ENCODE data around the gene CENPP.

CENPP gene

DNA sequence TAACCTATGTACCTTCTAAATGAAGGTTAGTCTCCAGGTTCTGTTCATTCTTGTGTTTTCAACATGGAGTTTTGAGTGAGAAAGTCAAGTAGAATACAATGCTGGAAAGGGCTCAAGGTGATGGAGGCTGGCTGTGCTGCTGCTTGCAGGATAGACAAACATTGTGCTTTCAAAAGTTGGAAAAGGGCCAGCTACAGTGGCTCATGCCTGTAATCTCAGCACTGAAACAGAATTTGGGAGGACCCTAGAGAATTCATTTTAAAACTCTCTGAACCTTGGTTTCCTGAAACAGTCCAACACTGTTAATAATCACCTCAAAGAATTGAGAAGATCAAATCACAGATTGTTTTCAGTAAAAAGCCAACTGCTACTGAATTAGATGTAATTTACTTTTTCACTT, 16.9 kb upstream of the CENPP start:
- in situ Hi-C loops (cut with MboI; ENCODE audit: low pct_unique_long_range_greater_than_20kb, low sequenced_read_pairs) = loop anchor here (25.0 kb wide), 1 partner anchor 97 kb away; no protein-coding TSS in a partner anchor
- DNase-seq = no peak

DNA sequence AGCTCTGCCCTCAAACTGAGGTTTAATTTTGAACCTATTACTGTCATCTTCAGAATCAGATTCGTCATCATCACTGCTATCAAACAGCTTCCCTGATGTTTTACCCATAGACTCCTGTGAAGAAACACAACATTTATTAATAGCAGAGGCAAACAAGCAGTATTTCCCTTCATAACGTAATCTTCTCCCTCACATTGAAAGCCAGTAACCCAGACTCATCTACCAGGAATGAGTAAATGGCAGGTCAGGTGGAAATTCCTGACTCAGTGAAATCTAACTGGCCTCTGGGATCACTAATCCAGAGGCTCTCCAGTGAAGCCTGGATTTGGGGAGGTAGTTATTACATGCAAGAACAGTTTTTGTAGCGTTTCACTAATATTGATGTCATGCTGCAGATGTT, 15.2 kb upstream of the CENPP start:
- DNase-seq = no peak
- in situ Hi-C loops (cut with MboI; ENCODE audit: low pct_unique_long_range_greater_than_20kb, low sequenced_read_pairs) = loop anchor here (25.0 kb wide), 1 partner anchor 98 kb away; no protein-coding TSS in a partner anchor

DNA sequence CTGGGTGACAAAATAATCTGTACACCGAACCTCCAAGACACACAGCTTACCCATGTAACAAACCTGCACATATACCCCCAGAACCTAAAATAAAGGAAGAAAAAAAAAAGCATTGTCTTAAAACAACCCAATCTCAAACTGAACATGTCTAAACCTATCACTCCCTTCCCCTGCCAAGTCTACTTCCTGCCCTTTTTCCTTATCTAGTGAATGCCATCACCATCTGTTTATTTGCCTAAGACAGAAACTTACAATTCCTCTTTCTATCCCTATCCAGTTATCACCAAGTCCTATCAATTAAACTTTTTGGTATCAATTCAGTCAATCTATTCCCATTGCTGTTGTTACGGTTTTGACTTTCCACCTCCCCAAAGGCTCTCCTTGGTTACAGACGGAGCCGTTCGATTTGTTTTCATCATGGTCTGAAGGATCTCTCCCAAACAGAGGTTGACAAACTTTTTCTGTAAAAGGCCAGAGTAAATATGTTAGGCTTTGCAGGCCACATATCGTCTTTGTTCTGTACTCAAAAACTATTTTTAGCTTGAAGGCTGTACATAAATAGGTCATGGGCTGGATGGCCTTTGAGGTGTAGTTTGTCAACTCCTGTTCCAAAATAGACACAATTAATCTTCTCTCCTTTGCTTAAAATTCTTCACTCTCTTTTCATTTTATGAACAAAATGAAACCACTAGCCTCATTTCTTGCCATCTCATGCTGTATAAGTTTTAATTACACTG, 12.7 kb upstream of the CENPP start:
- DNase-seq = peak; percentile 87
- in situ Hi-C loops (cut with MboI; ENCODE audit: low pct_unique_long_range_greater_than_20kb, low sequenced_read_pairs) = loop anchor here (25.0 kb wide), 1 partner anchor 101 kb away; no protein-coding TSS in a partner anchor

GRCh38 chr9:92313624-92314012, 12.1 kb upstream of the CENPP start:
- DNase-seq = no peak
- in situ Hi-C loops (cut with MboI; ENCODE audit: low pct_unique_long_range_greater_than_20kb, low sequenced_read_pairs) = loop anchor here (25.0 kb wide), 1 partner anchor 101 kb away; no protein-coding TSS in a partner anchor

DNA sequence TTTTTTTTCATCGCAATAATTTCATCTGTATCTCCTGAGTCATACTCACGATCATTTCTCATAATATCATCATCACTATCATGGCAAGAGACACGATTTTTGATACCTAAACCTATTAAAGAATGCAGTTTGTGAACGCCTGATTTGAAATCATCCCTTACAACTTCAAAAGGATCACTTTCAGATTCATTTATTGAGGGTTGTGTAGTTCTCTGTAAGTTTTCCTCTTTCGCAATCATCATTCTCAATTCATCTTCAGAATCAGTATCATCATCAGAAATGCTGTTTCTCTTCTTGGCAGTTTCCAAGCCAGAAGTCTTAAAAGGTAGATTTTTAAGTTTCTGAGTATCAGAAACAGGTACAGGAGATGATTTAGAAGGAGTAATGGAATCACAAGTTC, 10.3 kb upstream of the CENPP start:
- in situ Hi-C loops (cut with MboI; ENCODE audit: low pct_unique_long_range_greater_than_20kb, low sequenced_read_pairs) = loop anchor here (25.0 kb wide), 1 partner anchor 103 kb away; no protein-coding TSS in a partner anchor
- no peak for DNase-seq

DNA sequence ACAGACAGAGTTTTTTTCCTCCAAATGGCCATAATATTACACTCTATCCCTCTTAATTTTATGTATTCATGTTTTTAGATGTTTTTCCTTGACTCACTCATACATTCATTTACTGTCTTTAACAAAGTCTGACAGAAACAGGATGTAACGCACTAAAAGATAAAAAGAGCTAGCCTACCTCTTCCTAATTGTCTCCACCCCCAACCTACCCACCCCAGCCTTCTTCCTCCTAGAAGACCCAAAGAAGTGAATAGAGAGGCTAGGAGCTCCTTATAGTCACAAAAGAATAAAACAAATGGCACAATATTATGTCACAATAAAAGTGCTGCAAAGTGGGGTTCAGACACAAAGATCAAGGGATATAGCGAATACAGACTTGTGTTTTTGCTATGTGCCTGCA, 1.3 kb upstream of the CENPP start:
- peak; percentile 54 for DNase-seq
- in situ Hi-C loops (cut with MboI; ENCODE audit: low pct_unique_long_range_greater_than_20kb, low sequenced_read_pairs) = loop anchor here (25.0 kb wide), 1 partner anchor 112 kb away; no protein-coding TSS in a partner anchor

DNA sequence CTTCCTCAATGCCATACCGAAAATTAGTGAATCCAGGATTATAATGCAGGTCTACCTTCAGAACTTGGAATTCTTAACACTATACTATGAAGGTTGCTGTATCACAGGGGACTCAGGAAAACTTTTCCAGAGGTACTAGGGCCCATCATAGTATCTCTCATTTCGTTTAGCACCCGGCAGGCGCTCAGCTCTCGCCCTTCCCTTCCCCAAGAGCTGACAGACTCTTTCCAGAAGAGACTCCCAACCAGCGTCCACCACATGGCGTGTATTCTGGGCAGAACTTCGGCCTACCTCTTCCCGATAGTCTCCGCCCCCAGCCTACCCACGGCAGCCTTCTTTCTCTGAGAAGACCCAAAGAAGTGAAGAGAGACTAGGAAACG, 874 bp upstream of the CENPP start:
- no peak for DNase-seq
- in situ Hi-C loops (cut with MboI; ENCODE audit: low pct_unique_long_range_greater_than_20kb, low sequenced_read_pairs) = loop anchor here (25.0 kb wide), 2 partner anchors 113 to 287 kb away; no protein-coding TSS in a partner anchor

- peak; percentile 64 for DNase-seq
- in situ Hi-C loops (cut with MboI; ENCODE audit: low pct_unique_long_range_greater_than_20kb, low sequenced_read_pairs) = loop anchor here (25.0 kb wide), 1 partner anchor 286 kb away; no protein-coding TSS in a partner anchor
These were observed 293 bp downstream of the CENPP start for GRCh38 chr9:92325991-92326500.

GRCh38 chr9:92327283-92327850, 1.6 kb downstream of the CENPP start:
- in situ Hi-C loops (cut with MboI; ENCODE audit: low pct_unique_long_range_greater_than_20kb, low sequenced_read_pairs) = loop anchor here (25.0 kb wide), 1 partner anchor 285 kb away; no protein-coding TSS in a partner anchor
- DNase-seq = peak; percentile 19

DNA sequence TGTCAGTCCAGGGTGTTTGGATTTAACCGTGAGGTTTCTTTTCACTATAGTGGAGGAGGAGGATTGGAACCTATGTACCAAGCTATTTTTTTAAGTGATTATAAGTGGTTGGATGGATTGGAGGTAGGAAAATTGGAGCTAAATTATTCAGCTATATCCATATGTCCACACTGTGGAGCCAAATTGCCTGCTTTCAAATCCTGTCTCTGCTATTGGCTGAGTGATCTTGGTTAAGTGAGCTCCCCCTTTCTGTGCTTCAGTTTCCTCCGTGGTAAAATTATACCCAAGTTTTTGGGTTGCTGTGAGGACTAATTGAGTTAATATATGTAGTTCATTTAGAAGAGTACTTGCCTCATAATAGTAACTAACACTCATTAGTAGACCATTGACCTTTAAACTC, 2.5 kb downstream of the CENPP start:
- in situ Hi-C loops (cut with MboI; ENCODE audit: low pct_unique_long_range_greater_than_20kb, low sequenced_read_pairs) = loop anchor here (25.0 kb wide), 1 partner anchor 284 kb away; no protein-coding TSS in a partner anchor
- peak; percentile 42 for DNase-seq

DNA sequence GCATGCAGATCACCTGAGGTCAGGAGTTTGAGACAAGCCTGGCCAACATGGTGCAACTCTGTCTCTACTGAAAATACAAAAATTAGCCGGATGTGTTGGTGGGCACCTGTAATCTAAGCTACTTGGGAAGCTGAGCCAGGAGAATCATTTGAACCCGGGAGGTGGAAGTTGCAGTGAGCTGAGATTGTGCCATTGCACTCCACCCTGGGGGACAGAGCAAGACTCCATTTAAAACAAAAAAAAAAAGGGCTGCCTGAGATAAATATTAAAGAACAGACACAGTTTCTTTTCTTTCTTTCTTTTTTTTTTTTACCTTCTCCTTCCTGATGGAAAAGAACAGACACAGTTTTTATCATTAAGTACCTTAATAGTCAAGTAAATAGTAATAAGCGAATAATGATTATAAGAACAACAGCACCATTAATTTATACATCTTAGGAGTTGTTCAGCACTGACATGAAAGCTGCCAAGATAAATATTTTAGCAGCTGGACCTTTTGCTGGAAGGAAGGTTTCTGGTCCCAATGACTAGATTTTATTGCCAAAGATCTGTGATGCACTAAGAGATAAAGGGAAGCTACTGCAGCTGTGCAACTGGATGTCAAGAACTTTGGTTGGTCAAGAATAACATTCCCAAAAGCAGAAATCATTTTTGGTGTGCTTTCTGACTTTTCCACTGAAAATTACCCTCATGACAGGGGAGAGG, 7.0 kb downstream of the CENPP start:
- in situ Hi-C loops (cut with MboI; ENCODE audit: low pct_unique_long_range_greater_than_20kb, low sequenced_read_pairs) = loop anchor here (25.0 kb wide), 1 partner anchor 280 kb away; no protein-coding TSS in a partner anchor
- DNase-seq = no peak

DNA sequence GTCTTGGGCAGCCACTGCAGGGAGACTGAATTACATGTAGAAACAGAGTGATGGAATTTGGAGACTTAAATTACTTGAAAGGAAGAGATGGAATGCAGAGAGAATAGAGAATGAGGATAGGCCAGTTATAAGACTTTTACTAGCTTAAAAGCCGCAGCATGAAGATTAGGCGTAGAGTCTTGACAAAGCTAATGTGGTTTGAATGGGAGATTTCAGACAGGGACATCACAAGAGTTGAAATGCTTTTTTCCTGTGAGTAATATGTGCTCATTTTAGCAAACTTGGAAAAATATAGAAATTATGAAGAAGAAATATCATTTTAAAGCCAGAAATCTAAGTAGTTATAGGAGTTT, 7.5 kb downstream of the CENPP start:
- DNase-seq = no peak
- in situ Hi-C loops (cut with MboI; ENCODE audit: low pct_unique_long_range_greater_than_20kb, low sequenced_read_pairs) = loop anchor here (25.0 kb wide), 1 partner anchor 279 kb away; no protein-coding TSS in a partner anchor

DNA sequence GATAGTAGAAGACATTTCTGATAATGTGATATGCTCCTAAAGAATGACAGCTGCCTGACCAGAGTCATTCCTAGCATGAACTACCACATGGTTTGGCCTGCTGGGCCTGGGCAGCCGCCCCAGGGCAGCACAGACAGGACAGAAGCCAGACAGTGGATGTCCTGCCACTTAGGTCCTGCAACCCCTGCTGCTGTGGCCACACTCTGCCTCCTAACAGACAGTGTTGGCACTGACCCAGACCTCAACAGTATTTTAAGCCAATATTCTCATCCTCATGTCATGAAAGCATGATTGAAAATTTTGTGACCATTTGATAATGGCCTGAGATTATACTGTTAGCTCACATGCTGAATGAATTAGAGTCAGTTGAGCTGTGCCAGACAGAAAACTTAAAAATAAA, 15.8 kb downstream of the CENPP start:
- DNase-seq = no peak
- in situ Hi-C loops (cut with MboI; ENCODE audit: low pct_unique_long_range_greater_than_20kb, low sequenced_read_pairs) = loop anchor here (25.0 kb wide), 1 partner anchor 271 kb away; no protein-coding TSS in a partner anchor

DNA sequence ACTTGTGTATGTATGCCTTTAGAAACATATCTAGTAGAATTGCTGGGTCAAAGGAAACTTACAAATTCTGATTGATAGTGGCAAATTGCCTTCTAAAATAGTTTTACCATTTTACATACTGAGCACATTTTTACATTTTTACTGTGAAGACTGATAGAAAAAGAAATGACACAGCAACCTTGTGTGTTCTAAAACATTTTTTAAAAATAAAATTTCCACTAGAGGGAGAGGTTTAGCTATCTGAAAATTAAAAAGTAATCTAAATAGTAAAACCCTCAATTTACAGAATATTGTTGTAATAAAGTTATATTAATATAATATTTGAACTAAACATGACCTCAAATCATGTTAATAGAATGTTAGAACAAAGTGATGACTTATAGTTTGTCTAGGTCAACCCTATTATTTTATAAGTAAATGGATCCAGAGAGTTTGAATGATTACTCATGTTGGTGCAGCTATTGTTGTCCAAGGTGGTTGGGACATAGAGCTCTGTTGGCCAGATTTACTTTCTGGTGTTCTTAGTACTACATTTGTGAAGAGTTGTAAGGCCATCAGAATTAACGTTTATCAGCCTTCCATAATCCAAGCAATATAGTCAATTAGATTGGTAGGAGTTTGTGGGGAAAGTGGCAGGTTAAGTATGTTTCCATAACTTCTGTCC, 17.2 kb downstream of the CENPP start:
- no peak for DNase-seq
- in situ Hi-C loops (cut with MboI; ENCODE audit: low pct_unique_long_range_greater_than_20kb, low sequenced_read_pairs) = loop anchor here (25.0 kb wide), 1 partner anchor 269 kb away; no protein-coding TSS in a partner anchor

DNA sequence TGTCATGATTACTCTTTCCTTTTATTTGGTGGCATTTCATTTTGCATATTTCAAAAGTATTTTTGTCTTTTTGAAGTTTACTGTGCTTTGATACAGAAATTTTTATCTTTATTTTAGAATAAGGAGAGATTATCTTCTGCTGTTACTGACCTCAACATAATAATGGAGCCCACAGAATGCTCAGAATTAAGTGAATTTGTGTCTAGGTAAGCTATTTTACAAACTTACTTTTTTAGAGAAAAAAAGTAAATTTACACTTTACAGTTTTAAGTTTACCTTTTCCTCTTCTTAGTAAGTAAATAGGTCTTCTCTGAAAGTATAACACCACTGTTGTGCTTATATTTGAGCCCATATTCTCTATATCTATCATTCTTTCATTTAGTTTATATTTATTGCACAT, 19.8 kb downstream of the CENPP start:
- in situ Hi-C loops (cut with MboI; ENCODE audit: low pct_unique_long_range_greater_than_20kb, low sequenced_read_pairs) = loop anchor here (25.0 kb wide), 1 partner anchor 267 kb away; no protein-coding TSS in a partner anchor
- no peak for DNase-seq

DNA sequence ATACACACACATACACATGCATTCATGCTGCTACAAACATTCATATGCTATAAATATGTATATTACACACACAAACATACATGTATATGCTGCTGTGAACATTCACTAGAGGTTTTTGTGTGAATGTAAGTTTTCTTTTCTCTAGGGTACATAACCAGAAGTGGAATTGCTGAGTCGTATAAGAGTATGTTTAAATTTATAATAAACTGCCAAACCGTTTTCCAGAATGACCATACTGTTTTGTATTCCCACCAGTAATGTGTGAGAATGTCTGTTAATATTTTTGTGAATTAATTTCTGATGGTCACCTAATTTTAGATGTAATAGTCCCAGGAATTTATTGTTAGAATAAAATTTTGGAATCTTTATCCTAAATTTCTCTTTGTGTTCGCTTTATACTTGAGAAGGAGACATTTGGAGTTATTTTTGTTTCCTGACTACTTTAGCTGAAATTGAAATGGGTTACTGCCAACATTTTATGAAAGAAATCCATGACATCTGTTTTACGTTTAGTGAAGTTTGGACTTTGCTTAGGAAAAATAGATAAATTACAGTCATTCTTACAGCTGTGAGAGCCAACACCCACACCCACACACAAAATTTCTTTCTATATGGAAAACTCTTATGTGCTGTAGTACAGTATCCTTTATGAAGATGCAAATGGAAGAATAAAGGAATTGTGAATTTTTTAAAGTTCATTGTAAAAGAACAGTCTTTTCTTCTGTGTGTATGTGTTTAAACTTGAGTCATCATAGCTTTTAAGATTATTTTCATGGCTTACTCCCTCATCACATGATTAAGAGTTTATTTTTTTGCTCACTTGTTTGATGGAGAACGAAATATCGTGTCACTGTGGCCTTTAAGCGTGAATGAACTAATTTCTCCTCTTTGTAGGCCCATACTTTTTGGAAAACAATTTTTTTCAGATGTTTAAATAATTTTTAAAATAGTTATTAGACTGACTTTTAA, 24.3 kb downstream of the CENPP start:
- in situ Hi-C loops (cut with MboI; ENCODE audit: low pct_unique_long_range_greater_than_20kb, low sequenced_read_pairs) = loop anchor here (25.0 kb wide), 1 partner anchor 262 kb away; no protein-coding TSS in a partner anchor
- no peak for DNase-seq

DNA sequence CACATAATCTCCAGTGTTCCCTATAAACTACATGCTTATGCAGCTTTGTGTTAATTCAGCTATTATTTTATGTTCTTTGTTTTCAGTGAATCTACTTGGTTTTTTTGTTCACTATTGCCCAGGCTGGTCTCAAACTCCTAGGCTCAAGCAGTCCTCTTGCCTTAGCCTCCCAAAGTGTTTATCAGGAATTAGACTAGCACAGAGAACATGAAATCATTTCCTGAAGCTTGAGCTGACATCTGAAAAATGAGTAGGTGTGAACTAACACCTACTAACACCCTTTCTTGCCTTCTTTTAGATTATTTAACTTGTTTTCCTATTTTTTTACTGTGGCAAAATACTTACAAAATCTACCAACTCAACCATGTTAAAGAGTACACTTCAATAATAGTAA, 25.0 kb downstream of the CENPP start:
- DNase-seq = no peak
- in situ Hi-C loops (cut with MboI; ENCODE audit: low pct_unique_long_range_greater_than_20kb, low sequenced_read_pairs) = no loop called here

- in situ Hi-C loops (cut with MboI; ENCODE audit: low pct_unique_long_range_greater_than_20kb, low sequenced_read_pairs) = no loop called here
- no peak for DNase-seq
These were observed 27.3 kb downstream of the CENPP start for GRCh38 chr9:92353051-92353450.

All from KBM-7 (cell line).